ENCODE measurements around the gene FAM107A. TPM values are rescaled to one million over a fixed set of nuclear protein-coding genes. Genes with fewer than 3 reads are reported as not detected.
A peak's percentile ranks its signal among the peaks of the same experiment; 100 is the strongest.

The FAM107A gene, protein sequence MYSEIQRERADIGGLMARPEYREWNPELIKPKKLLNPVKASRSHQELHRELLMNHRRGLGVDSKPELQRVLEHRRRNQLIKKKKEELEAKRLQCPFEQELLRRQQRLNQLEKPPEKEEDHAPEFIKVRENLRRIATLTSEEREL
- polyA plus RNA-seq (not detected in 3 replicates), polyA minus RNA-seq (not detected in 3 replicates)
- not detected for polyA plus RNA-seq (2011; ENCODE audit: low read depth)
- not detected in 2 replicates for polyA plus RNA-seq (2011; cell fraction: cytosol; rRNA removed)
- not detected in 2 replicates for polyA plus RNA-seq (2011; cell fraction: nucleus; rRNA removed)
- not detected in 2 replicates for polyA plus RNA-seq (2012; ENCODE audit: low replicate concordance)
- polyA minus RNA-seq (2011; cell fraction: cytosol; rRNA and poly(A)+ RNA removed) = not detected
- not detected in 2 replicates for polyA minus RNA-seq (2011; cell fraction: nucleus; rRNA and poly(A)+ RNA removed)

DNA sequence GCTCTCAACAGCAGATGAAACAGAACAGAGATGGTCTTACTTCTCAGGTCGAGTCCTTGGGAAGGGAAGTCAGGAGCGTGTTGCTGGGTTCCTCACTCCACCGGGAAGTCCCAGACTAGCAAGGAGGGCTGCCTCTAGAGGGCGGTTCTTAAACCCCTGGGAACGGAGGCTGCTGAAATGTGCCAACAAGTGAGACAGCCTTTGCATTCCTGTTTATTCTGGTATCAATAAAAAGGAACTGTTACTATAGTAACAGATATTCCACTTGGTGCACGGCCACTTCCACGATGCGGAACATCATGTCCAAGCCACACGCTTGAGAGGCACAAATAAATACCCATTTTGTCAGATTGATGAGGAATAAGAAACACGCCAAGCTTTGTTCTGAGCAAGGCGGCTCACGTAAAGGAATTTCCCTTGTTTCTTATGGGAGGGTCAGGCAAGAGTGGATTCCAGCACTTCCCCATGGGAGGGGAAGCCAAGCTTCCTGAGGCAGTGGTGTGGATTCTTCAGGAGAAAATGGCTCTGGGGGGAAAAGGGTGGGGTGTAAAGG lies at the start of gene FAM107A:
FAM107A (minus strand) TSS at position 123 of the 553 bp plus-strand sequence. CDS start 7,531 bp downstream, outside the sequence.
- no peaks in the 10 kb centered on the region for H3K9me3 ChIP-seq (ENCODE audit: control insufficient read depth, low read depth, low read length)
- no peak within 1 kb of the TSS for H3K4me3 ChIP-seq (ENCODE audit: control insufficient read depth in 2 of 3, extremely low read depth in 1 of 3, insufficient read depth in 2 of 3, low read depth in 1 of 3, low read length in 3 of 3)
- H3K27ac ChIP-seq (ENCODE audit: control insufficient read depth, insufficient read depth, low read length) = no peak within 1 kb of the TSS
- H3K27me3 ChIP-seq (ENCODE audit: control insufficient read depth, extremely low read depth, insufficient read depth, low read length) = peaks cover 21% of the 10 kb centered on the region
- dilution Hi-C loops (cut with MboI; ENCODE audit: extremely low pct_ligation_motif_present, low sequenced_read_pairs) = no loop called here
- DNase-seq (ENCODE audit: low read depth, low spot score) (no peak), FAIRE-seq (peak; percentile 58)
- H3K36me3 ChIP-seq (ENCODE audit: control insufficient read depth in 2 of 2, extremely low read depth in 1 of 2, insufficient read depth in 2 of 2, low read length in 2 of 2) = no peaks in the 10 kb centered on the region
- no peak within 1 kb of the TSS for H2AFZ ChIP-seq (ENCODE audit: control insufficient read depth, low read length)
- H3K9me1 ChIP-seq (ENCODE audit: control insufficient read depth, extremely low read depth, insufficient read depth, low read length) = no peaks in the 10 kb centered on the region
- H3K9ac ChIP-seq (ENCODE audit: control insufficient read depth, extremely low read depth, insufficient read depth, low read length) = no peak within 1 kb of the TSS
- no peaks in the 10 kb centered on the region for H3K79me2 ChIP-seq (ENCODE audit: control insufficient read depth, insufficient read depth, low read length)
- no peaks in the 10 kb centered on the region for H4K20me1 ChIP-seq (ENCODE audit: control insufficient read depth, extremely low read depth, insufficient read depth, low read length)
- H3K4me1 ChIP-seq (ENCODE audit: control insufficient read depth, extremely low read depth, insufficient read depth, low read length) = no peaks in the 10 kb centered on the region
- TF ChIP-seq, protein P1, sequence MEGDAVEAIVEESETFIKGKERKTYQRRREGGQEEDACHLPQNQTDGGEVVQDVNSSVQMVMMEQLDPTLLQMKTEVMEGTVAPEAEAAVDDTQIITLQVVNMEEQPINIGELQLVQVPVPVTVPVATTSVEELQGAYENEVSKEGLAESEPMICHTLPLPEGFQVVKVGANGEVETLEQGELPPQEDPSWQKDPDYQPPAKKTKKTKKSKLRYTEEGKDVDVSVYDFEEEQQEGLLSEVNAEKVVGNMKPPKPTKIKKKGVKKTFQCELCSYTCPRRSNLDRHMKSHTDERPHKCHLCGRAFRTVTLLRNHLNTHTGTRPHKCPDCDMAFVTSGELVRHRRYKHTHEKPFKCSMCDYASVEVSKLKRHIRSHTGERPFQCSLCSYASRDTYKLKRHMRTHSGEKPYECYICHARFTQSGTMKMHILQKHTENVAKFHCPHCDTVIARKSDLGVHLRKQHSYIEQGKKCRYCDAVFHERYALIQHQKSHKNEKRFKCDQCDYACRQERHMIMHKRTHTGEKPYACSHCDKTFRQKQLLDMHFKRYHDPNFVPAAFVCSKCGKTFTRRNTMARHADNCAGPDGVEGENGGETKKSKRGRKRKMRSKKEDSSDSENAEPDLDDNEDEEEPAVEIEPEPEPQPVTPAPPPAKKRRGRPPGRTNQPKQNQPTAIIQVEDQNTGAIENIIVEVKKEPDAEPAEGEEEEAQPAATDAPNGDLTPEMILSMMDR (optimal IDR thresholded peaks at IDR 0.05 in 1 of 3, IDR thresholded peaks at IDR 0.05 in 1 of 3, conservative IDR thresholded peaks at IDR 0.05 in 1 of 3; ENCODE audit: extremely low read depth in 1 of 3, insufficient read depth in 2 of 3, low read length in 3 of 3) = peak; percentile 12 to 47 (median 37)
- TF ChIP-seq EZH2 (IDR thresholded peaks at IDR 0.05; ENCODE audit: low read length) = no peak
- no peak within 1 kb of the TSS for H3K4me2 ChIP-seq (ENCODE audit: control insufficient read depth, extremely low read depth, insufficient read depth, low read depth, low read length)

GRCh38 chr3:58625196-58625824 lies 48.1 kb upstream of the FAM107A start:
- no peak overlapping the region for H3K9ac ChIP-seq (ENCODE audit: control insufficient read depth, extremely low read depth, insufficient read depth, low read length)
- H4K20me1 ChIP-seq (ENCODE audit: control insufficient read depth, extremely low read depth, insufficient read depth, low read length) = no peaks in the 10 kb centered on the region
- peaks cover 22% of the 10 kb centered on the region for H3K27me3 ChIP-seq (ENCODE audit: control insufficient read depth, extremely low read depth, insufficient read depth, low read length)
- H3K4me3 ChIP-seq (ENCODE audit: control insufficient read depth in 2 of 3, extremely low read depth in 1 of 3, insufficient read depth in 2 of 3, low read depth in 1 of 3, low read length in 3 of 3) = no peak overlapping the region
- H3K9me1 ChIP-seq (ENCODE audit: control insufficient read depth, extremely low read depth, insufficient read depth, low read length) = no peaks in the 10 kb centered on the region
- no peaks in the 10 kb centered on the region for H3K4me1 ChIP-seq (ENCODE audit: control insufficient read depth, extremely low read depth, insufficient read depth, low read length)
- H3K27ac ChIP-seq (ENCODE audit: control insufficient read depth, insufficient read depth, low read length) = no peak overlapping the region
- H3K4me2 ChIP-seq (ENCODE audit: control insufficient read depth, extremely low read depth, insufficient read depth, low read depth, low read length) = no peak overlapping the region
- no peaks in the 10 kb centered on the region for H3K79me2 ChIP-seq (ENCODE audit: control insufficient read depth, insufficient read depth, low read length)
- no peaks in the 10 kb centered on the region for H3K9me3 ChIP-seq (ENCODE audit: control insufficient read depth, low read depth, low read length)
- no peak overlapping the region for H2AFZ ChIP-seq (ENCODE audit: control insufficient read depth, low read length)
- no peak for DNase-seq (ENCODE audit: low read depth, low spot score)
- no peaks in the 10 kb centered on the region for H3K36me3 ChIP-seq (ENCODE audit: control insufficient read depth in 2 of 2, extremely low read depth in 1 of 2, insufficient read depth in 2 of 2, low read length in 2 of 2)
- TF ChIP-seq, protein P1 (optimal IDR thresholded peaks at IDR 0.05 in 1 of 3, IDR thresholded peaks at IDR 0.05 in 1 of 3, conservative IDR thresholded peaks at IDR 0.05 in 1 of 3; ENCODE audit: extremely low read depth in 1 of 3, insufficient read depth in 2 of 3, low read length in 3 of 3) = no peak
- TF ChIP-seq EZH2 (IDR thresholded peaks at IDR 0.05; ENCODE audit: low read length) = no peak
- dilution Hi-C loops (cut with MboI; ENCODE audit: extremely low pct_ligation_motif_present, low sequenced_read_pairs) = no loop called here
- no peak for FAIRE-seq
